Aorta (tissue), 5 donors: ENCODE data around the gene SMARCD1. TPM values are rescaled to one million over a fixed set of nuclear protein-coding genes. Genes with fewer than 3 reads are reported as not detected.

Source experiments
- ATAC-seq: fragments of 200-7000 bp; cut with Tn5 transposase; one replicate; pipeline ENCODE4 v1.9.1; 2022; ENCODE audit warnings: moderate library complexity; ENCODE audit not compliant: low FRiP score
- DNase-seq, 2 donors: peaks; one replicate each; pipeline ENCODE4 v3.0.0-alpha.2; 2020
- H3K27ac ChIP-seq, 2 donors: one replicate each; pipeline ENCODE4 v1.5.1; 2013; ENCODE audit warnings: low read length in 2 of 2, mild to moderate bottlenecking in 2 of 2, moderate library complexity in 2 of 2, control low read depth in 1 of 2, inconsistent platforms in 1 of 2, low read depth in 1 of 2
- H3K27me3 ChIP-seq, 2 donors: one replicate each; pipeline ENCODE4 v1.6.1; 2013; ENCODE audit warnings: control low read depth in 1 of 2, low read length in 1 of 2, mild to moderate bottlenecking in 1 of 2, moderate library complexity in 1 of 2; ENCODE audit not compliant: insufficient read depth in 2 of 2, control insufficient read depth in 1 of 2
- H3K36me3 ChIP-seq, 2 donors: one replicate each; pipeline ENCODE4 v1.6.1; 2013; ENCODE audit warnings: control low read depth in 1 of 2, low read length in 1 of 2, mild to moderate bottlenecking in 1 of 2; ENCODE audit not compliant: insufficient read depth in 2 of 2, control insufficient read depth in 1 of 2
- H3K4me1 ChIP-seq, 2 donors: one replicate each; pipeline ENCODE4 v1.6.1; 2013; ENCODE audit warnings: low read length in 2 of 2, control low read depth in 1 of 2, mild to moderate bottlenecking in 1 of 2, moderate library complexity in 1 of 2; ENCODE audit not compliant: insufficient read depth in 2 of 2, control insufficient read depth in 1 of 2
- H3K4me3 ChIP-seq, 2 donors: one replicate each; pipeline ENCODE4 v1.5.1; 2013; ENCODE audit warnings: low read length in 2 of 2, control low read depth in 1 of 2, mild to moderate bottlenecking in 1 of 2
- H3K9me3 ChIP-seq: one replicate; pipeline ENCODE4 v1.6.1; 2013; ENCODE audit warnings: mild to moderate bottlenecking, low read length; ENCODE audit not compliant: control insufficient read depth
- whole genome bisulfite sequencing, 2 donors: extraction: QIAGEN DNeasy Blood & Tissue Kit; methylation state at CpG; one replicate each; pipeline ENCODE4 v1.1.7; 2013; 5-methylcytosine and 5-hydroxymethylcytosine counted together
- intact Hi-C, 2 donors: fragments of 100-400 bp; cut with DNase I; formaldehyde crosslinking; loops; one replicate each; pipeline versions ENCODE4 v1.14.2 to v1.15.0; 2022
- polyA plus RNA-seq, 2 donors: library from polyadenylated mRNA; stranded (reverse); fragments of 200-250 nt; gene quantifications; one replicate each; pipeline ENCODE4 v1.2.3, GENCODE V29; 2013
- total RNA-seq, 2 donors: library from RNA; stranded (reverse); fragmentation: NEBNext Ultra II Directional; extraction: Animal tissue kit (Norgen Biotek cat#: 25700); gene quantifications; one replicate each; pipeline ENCODE4 v1.2.1, GENCODE V29; 2021
- donor health status: healthy with polysubstance abuse.
- donor health status: Bipolar disorder and iron deficiency.
- donor health status: DM: no; HTN: no; CAD: no.
- donor health status: DM: no; HTN: no; CAD: no.
- donor health status: DM: yes; HTN: yes; CAD: no.

The SMARCD1 gene
- total and polyA plus RNA-seq, 4 donors: 15.0 to 44.6 (median 30.5) TPM

DNA sequence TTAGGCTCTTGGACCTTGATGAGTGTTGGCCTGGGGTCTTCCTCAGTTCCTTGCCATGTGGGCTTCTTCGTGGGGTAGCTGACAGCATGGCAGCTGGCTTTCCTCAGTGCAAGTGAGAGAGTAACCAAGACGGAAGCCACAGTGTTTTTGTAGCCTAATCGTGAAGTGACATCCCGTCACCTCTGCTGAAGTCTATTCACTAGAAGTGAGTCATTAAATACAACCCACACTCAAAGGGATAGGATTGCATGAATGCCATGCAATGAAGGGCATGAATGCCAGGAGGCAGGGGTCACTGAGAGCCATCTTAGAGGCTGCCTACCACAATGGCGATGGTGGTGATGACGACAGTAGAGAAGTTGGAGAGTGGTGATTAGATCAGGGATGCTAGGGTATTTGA, 41.3 kb upstream of the SMARCD1 start:
- DNase-seq (no peak), ATAC-seq (no peak)
- no peaks in the 10 kb centered on the region for H3K27me3 ChIP-seq
- WGBS, 2 donors: 71 to 78% methylated on average over 6 of the region's 6 CpGs
- no peak overlapping the region for H3K27ac ChIP-seq
- intact Hi-C loops: no loop called here
- H3K4me3 ChIP-seq: no peak overlapping the region
- no peaks in the 10 kb centered on the region for H3K36me3 ChIP-seq
- H3K9me3 ChIP-seq: no peaks in the 10 kb centered on the region
- H3K4me1 ChIP-seq: no peaks in the 10 kb centered on the region

DNA sequence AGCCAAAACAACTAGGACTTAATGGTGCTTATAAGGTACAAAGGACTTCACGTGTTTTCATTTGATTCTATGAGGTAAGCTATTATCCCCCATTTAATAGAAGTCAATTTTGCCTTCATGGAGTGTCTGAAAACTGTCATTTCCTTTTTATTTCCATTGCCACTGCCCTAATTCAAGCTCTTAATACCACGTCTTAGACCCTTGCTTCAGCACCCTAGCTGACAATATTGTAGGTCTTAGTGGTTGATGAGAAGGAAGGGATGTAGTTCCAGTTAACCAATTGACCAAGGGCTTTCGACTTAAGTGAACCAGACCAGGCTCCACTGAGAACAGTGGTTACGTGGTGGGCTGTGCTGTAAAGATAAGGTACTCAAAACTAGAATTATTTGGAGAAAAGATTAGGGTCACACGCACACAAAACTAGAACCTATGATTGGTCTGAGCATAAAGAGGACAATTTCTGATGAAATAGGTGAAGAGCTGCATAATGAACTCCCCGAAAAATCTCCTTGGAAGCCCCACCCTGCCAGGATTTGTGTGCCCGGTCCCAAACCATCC, 37.4 kb upstream of the SMARCD1 start:
- H3K9me3 ChIP-seq: no peaks in the 10 kb centered on the region
- H3K4me3 ChIP-seq: no peak overlapping the region
- no peak overlapping the region for H3K27ac ChIP-seq
- ATAC-seq (no peak), DNase-seq (no peak)
- 93 to 94% methylated on average over 7 of the region's 7 CpGs for WGBS, 2 donors
- intact Hi-C loops: no loop called here
- no peaks in the 10 kb centered on the region for H3K36me3 ChIP-seq
- H3K4me1 ChIP-seq: no peaks in the 10 kb centered on the region
- no peaks in the 10 kb centered on the region for H3K27me3 ChIP-seq

DNA sequence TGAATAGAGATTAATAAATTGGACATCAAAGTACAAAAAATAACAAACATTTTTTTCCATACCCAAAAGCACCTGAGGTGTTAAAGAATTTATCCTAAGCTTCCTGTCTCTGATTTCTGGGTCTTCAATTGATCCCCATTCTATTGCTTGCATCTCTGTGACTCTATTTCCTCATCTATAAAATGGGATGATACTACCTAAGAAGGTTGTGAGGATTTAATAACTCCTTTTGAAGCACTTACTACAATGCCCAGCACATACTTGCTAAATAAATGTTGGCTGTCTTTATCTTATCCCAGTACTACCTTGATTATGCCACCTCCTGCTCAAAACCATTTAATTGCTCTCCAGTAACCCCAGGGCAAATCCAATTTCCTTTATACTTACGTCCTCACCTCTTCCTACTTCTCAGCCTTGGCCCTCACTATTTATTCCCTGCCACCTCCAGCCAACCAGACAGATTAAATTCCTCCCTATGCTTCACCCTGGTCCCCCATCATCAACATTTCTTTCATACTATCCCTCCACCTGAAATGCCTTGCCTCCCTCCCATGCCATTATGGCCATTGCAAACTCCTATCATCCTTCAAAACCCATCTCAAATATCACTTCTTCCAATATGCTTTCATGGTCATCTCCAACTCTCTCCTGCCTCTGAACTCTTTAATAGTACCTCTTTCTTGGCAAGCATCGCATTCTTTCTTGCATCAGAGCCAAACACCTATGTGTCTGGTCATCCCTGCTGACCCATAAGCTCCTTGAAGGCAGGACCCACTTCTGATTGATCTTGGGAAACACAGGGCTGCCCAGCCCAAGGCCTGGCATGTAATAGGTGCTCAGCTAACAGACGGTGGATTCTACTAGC, 35.7 kb upstream of the SMARCD1 start:
- H3K27ac ChIP-seq: no peak overlapping the region
- intact Hi-C loops: loop anchor here in 1 of 2 donors (10.0 kb wide), 2 partner anchors 185 to 275 kb away; no protein-coding TSS in a partner anchor

DNA sequence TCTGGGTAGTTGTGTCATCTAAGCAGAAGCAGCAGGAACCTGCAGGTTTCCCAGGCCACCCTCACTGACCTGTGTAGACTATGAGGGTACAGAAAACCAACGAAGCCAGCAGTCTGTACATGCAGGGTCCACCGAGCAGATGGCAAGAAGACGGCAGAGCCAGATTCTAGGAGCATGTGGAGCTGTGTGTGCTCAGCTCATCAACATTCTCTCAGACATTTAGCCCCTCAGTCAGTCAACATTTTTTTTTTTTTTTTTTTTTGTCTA, 35.1 kb upstream of the SMARCD1 start:
- Histone ChIP-seq H3K4me1 (no peaks in the 10 kb centered on the region), H3K4me3 (no peak overlapping the region), H3K36me3 (no peaks in the 10 kb centered on the region), H3K27me3 (no peaks in the 10 kb centered on the region), H3K9me3 (no peaks in the 10 kb centered on the region), H3K27ac (no peak overlapping the region)
- WGBS, 2 donors: 82 to 90% methylated on average over 3 of the region's 3 CpGs
- intact Hi-C loops: loop anchor here in 1 of 2 donors (10.0 kb wide), 2 partner anchors 185 to 275 kb away; no protein-coding TSS in a partner anchor
- DNase-seq: no peak
- no peak for ATAC-seq

More for the DNA sequence above, 35.7 kb upstream of the SMARCD1 start:
- Histone ChIP-seq H3K36me3 (no peaks in the 10 kb centered on the region), H3K4me3 (no peak overlapping the region), H3K9me3 (no peaks in the 10 kb centered on the region), H3K27me3 (no peaks in the 10 kb centered on the region), H3K4me1 (no peaks in the 10 kb centered on the region)
- ATAC-seq: no peak
- DNase-seq: no peak
- WGBS, 2 donors: 92 to 94% methylated on average over 3 of the region's 3 CpGs

DNA sequence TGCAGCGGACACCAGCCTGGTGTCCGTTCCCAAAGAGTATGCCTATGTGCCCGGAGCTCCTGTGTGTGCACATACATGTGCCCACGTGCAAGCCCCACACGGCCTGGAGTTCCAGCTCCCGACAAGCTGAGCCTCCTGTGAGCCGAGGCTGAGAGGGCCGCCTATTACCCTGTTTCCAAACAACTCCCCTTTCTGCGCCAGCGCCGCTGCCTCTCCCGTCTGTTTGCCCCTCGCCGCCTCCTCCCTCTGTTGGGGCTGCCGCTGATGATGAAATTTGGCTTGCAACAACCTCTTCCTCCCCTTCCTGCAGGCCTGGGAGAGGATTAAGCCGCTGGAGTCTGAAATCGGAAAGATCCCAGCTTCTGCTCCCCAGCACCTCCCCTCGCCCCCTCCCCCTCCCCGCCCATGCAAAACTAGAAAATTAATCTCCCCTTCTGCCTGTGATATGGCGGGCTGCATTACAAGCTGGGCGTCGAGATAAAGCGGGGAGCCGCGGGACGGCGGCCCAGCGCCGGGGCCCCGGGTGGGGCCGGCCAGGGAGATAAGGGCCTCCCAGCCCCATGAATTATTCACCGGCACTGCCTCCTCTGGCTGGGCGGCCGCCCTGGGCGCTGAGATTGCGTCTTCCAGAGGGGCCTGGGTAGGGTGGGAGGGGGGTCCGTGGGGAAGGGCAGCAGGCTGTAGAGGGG, 34.6 kb upstream of the SMARCD1 start:
- H3K9me3 ChIP-seq: no peaks in the 10 kb centered on the region
- ATAC-seq (peak; percentile 79), DNase-seq (peak; percentile 83 to 87)
- no peaks in the 10 kb centered on the region for H3K27me3 ChIP-seq
- H3K4me3 ChIP-seq: no peak overlapping the region
- no peaks in the 10 kb centered on the region for H3K36me3 ChIP-seq
- no peaks in the 10 kb centered on the region for H3K4me1 ChIP-seq
- no peak overlapping the region for H3K27ac ChIP-seq
- 2 to 3% methylated on average over 37 of the region's 37 CpGs for WGBS, 2 donors
- intact Hi-C loops: loop anchor here in 1 of 2 donors (10.0 kb wide), 2 partner anchors 186 to 276 kb away; no protein-coding TSS in a partner anchor

DNA sequence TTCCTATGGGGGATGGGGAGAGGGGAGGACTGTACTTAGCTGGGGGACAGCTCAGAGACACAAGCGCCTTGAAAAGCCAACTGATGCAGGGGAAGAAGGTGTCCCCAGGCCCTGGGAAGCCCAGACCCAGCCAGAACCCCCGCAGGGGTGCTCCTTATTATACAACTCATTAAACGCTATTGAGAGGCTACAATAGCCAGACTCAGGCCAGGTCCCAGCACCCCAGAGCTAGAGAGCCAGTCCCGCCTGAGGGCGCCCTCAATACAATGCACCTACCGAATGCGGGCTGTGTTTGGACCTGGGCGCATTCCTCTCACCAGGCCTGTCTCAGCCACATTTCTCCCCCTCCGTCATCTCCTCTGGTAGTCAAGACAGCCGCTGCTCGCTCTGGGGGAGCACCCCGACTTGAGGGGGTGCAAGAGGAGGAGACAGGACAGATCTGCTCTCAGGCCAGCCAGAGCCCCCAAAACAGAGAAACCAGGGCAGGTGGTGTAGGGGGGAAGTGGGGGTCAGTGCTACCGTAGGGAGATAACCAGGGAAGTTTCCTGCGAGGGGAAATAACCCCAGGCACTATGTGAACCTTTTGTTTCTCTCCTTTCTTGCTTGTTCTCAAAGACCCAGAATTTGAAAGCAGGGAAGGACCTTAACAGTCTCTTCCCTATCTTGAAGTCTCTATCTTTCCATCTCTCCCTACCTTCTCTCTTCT, 33.9 kb upstream of the SMARCD1 start:
- Histone ChIP-seq H3K36me3 (no peaks in the 10 kb centered on the region), H3K4me1 (no peaks in the 10 kb centered on the region), H3K27ac (no peak overlapping the region), H3K9me3 (no peaks in the 10 kb centered on the region), H3K27me3 (no peaks in the 10 kb centered on the region), H3K4me3 (no peak overlapping the region)
- whole genome bisulfite sequencing, 2 donors: 84 to 88% methylated on average over 14 of the region's 14 CpGs
- ATAC-seq: peak; percentile 16
- intact Hi-C loops: loop anchor here in 1 of 2 donors (10.0 kb wide), 2 partner anchors 186 to 276 kb away; no protein-coding TSS in a partner anchor
- peak in 1 of 2 donors; percentile 25 for DNase-seq

DNA sequence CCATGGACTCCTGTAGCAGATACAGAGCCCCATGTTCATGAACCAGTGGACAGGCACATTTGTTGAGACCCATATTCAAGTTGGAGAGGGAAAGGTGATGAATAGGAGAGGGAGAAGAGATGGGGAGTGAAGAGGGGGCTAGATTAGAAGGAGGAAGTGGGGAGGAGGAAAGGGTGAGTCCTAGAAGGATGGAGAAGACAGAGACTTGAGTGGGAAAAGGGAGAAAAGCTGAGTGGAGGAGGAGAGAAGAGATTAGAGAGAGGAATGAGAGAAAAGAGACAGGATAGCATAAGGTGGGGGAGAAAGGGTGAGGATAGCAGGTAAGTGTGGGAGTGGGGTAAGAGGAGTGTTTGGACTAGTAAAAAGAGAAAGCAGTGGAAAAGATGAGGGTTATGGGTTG, 32.6 kb upstream of the SMARCD1 start:
- Histone ChIP-seq H3K27me3 (no peaks in the 10 kb centered on the region), H3K4me1 (no peaks in the 10 kb centered on the region), H3K4me3 (no peak overlapping the region), H3K27ac (no peak overlapping the region), H3K36me3 (no peaks in the 10 kb centered on the region), H3K9me3 (no peaks in the 10 kb centered on the region)
- no peak for DNase-seq
- ATAC-seq: no peak
- intact Hi-C loops: loop anchor here in 1 of 2 donors (10.0 kb wide), 2 partner anchors 188 to 278 kb away; no protein-coding TSS in a partner anchor

DNA sequence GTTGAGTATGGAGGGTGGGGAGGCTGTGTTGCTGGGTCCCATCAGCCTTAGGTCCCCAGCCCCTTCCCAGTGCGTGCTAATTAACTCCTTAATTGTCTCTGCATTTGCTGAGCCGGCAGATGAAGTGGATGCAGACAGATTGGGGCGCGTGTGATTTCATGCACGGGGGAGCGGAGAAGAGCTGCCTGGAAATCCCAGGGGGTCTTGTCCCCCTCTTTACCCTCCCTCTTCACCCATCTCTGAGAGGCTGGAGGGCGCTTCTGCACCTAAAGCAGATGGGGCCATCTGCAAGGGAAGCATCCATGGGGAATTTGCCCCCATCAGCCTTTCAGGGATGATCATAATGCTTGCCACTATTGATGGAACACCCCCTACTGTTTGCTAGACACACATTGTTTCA, 32.2 kb upstream of the SMARCD1 start:
- DNase-seq (no peak), ATAC-seq (no peak)
- Histone ChIP-seq H3K36me3 (no peaks in the 10 kb centered on the region), H3K4me3 (no peak overlapping the region), H3K27me3 (no peaks in the 10 kb centered on the region), H3K4me1 (no peaks in the 10 kb centered on the region), H3K9me3 (no peaks in the 10 kb centered on the region), H3K27ac (no peak overlapping the region)
- WGBS, 2 donors: 95 to 97% methylated on average over 7 of the region's 7 CpGs
- intact Hi-C loops: loop anchor here in 1 of 2 donors (10.0 kb wide), 2 partner anchors 188 to 278 kb away; no protein-coding TSS in a partner anchor
